Prostate gland (tissue), 2 donors: ENCODE data around the gene C1orf105. TPM values are rescaled to one million over a fixed set of nuclear protein-coding genes. Genes with fewer than 3 reads are reported as not detected.

Experiments used
- DNase-seq: peaks from one replicate; pipeline ENCODE4 v3.0.0-alpha.2; 2019; ENCODE audit warnings: low spot score
- H3K27ac ChIP-seq, 2 donors: fragments of 200-600 bp; sonication (generic); 2 replicates each; pipeline ENCODE4 v1.5.1; 2017 to 2019
- H3K27me3 ChIP-seq: fragments of 200-600 bp; sonication (generic); replicated peaks from 2 replicates; pipeline ENCODE4 v1.5.1; 2019; ENCODE audit not compliant: insufficient read depth
- H3K36me3 ChIP-seq, 2 donors: fragments of 200-600 bp; sonication (generic); 1 replicate in 1 of 2; 2 replicates in 1 of 2; pipeline versions ENCODE4 v1.5.1 to v1.8.1; 2017 to 2019
- H3K4me1 ChIP-seq: fragments of 200-600 bp; sonication (generic); replicated peaks from 2 replicates; pipeline ENCODE4 v1.5.1; 2019
- H3K4me3 ChIP-seq, 2 donors: fragments of 200-600 bp; sonication (generic); 2 replicates each; pipeline ENCODE4 v1.5.1; 2017 to 2019
- H3K9me3 ChIP-seq: fragments of 200-600 bp; sonication (generic); 2 replicates; pipeline ENCODE4 v1.5.1; 2017
- POLR2A ChIP-seq: fragments of 450-650 bp; IDR thresholded peaks from one replicate; pipeline ENCODE4 v1.6.1; 2016; ENCODE audit warnings: antibody characterized with exemption, mild to moderate bottlenecking
- POLR2AphosphoS5 ChIP-seq: sonication (generic); formaldehyde crosslinking; IDR thresholded peaks from one replicate; pipeline ENCODE4 v1.6.1; 2017; ENCODE audit warnings: antibody characterized with exemption
- WGBS: methylation state at CpG from one replicate; pipeline ENCODE4 v1.1.5; 2018; 5-methylcytosine and 5-hydroxymethylcytosine counted together
- intact Hi-C: fragments of 100-400 bp; cut with DNase I; formaldehyde crosslinking; loops from one replicate; pipeline ENCODE4 v1.14.2; 2022
- total RNA-seq, 2 donors: library from RNA; depleted of rRNA; stranded (reverse); fragments of >200 nt; gene quantifications; one replicate each; pipeline ENCODE4 v1.1.0, GENCODE V29; 2016
- TF ChIP-seq, protein P1 (sequence below), 4 experiments: fragments of 200-600 bp in 2 of 4; fragments of 450-650 bp in 2 of 4; sonication (generic) in 2 of 4; IDR thresholded peaks; 1 replicate in 3 of 4; 2 replicates in 1 of 4; pipeline ENCODE4 v1.5.1; 2016 to 2019; ENCODE audit warnings: antibody characterized with exemption in 4 of 4, mild to moderate bottlenecking in 2 of 4, moderate library complexity in 2 of 4

The C1orf105 gene
- total RNA-seq, 2 donors from 2014 or later: 0.36 to 1.4 TPM

DNA sequence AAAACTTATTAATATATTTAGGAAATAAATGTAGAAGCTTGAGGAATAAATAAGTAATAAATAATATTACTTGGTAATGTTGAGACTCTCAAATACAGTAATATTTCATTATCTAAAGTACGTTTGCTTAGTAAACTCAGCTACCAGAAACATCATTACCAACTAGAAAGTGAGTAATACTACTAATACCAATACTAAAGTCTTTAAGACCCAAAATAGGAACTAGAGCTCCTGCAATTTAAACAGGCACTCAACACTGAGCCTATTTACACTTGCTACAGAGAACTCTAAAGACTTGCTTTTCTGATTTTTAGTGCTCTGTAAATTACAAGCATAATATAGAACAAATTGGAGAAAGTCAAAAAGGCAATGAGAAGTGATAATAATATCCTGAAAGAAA is 13.5 kb upstream of the C1orf105 start:
- H3K36me3 ChIP-seq: no peaks in the 10 kb centered on the region
- no peak overlapping the region for H3K4me3 ChIP-seq
- WGBS: 100% methylated on average over 1 of the region's 1 CpG
- H3K27me3 ChIP-seq: no peaks in the 10 kb centered on the region
- no peak for DNase-seq
- H3K27ac ChIP-seq: no peak overlapping the region
- TF ChIP-seq POLR2A (no peak), POLR2AphosphoS5 (no peak)
- TF ChIP-seq, protein P1, sequence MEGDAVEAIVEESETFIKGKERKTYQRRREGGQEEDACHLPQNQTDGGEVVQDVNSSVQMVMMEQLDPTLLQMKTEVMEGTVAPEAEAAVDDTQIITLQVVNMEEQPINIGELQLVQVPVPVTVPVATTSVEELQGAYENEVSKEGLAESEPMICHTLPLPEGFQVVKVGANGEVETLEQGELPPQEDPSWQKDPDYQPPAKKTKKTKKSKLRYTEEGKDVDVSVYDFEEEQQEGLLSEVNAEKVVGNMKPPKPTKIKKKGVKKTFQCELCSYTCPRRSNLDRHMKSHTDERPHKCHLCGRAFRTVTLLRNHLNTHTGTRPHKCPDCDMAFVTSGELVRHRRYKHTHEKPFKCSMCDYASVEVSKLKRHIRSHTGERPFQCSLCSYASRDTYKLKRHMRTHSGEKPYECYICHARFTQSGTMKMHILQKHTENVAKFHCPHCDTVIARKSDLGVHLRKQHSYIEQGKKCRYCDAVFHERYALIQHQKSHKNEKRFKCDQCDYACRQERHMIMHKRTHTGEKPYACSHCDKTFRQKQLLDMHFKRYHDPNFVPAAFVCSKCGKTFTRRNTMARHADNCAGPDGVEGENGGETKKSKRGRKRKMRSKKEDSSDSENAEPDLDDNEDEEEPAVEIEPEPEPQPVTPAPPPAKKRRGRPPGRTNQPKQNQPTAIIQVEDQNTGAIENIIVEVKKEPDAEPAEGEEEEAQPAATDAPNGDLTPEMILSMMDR (IDR thresholded peaks at IDR 0.05): no peak
- no peaks in the 10 kb centered on the region for H3K4me1 ChIP-seq
- H3K9me3 ChIP-seq: no peaks in the 10 kb centered on the region
- intact Hi-C loops: no loop called here

DNA sequence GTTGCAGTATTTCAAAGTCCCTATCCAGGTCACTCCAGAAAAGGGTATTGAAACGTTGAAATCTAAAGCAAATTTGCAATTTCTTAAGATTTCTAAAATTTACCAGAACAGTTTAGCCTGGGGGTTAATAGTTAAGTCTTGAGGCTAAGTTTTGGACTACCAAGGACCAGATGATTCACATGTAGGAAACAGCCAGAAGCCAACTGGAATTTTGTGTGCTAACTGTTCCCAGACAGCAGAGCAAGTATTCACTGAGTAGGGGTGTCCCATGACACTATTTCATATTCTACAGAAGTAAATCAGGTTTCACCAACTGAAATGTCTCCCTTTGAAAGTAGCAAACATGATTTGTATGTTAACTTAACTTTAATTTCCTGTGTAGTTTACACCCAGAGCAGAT is 11.5 kb upstream of the C1orf105 start:
- intact Hi-C loops: no loop called here
- no peaks in the 10 kb centered on the region for H3K36me3 ChIP-seq
- H3K4me3 ChIP-seq: no peak overlapping the region
- no peak overlapping the region for H3K27ac ChIP-seq
- no peak for DNase-seq
- H3K4me1 ChIP-seq: no peaks in the 10 kb centered on the region
- 88% methylated on average over 1 of the region's 1 CpG for WGBS
- no peaks in the 10 kb centered on the region for H3K27me3 ChIP-seq
- no peaks in the 10 kb centered on the region for H3K9me3 ChIP-seq
- TF ChIP-seq POLR2A (no peak), POLR2AphosphoS5 (no peak)
- TF ChIP-seq, protein P1 (IDR thresholded peaks at IDR 0.05): no peak

DNA sequence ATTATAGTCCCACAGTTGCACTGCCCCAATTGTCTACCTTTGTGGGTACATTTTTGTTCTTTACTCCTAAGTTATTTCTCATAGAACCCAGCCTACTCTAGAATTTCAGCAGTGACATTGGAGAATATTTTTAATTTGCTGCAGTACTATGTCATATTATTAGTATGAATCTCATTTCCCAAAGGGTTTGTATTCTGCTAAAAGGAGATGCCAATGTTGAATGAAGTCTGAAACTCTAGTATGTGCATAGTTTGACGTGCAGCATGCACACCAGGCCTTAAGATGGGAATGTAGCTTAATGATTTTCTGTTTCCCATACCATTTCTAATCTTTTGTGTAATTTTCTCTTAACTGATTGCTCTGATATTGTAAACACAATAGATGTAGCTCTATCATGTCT is 10.5 kb upstream of the C1orf105 start:
- H3K4me1 ChIP-seq: no peaks in the 10 kb centered on the region
- TF ChIP-seq POLR2A: no peak
- TF ChIP-seq POLR2AphosphoS5: no peak
- TF ChIP-seq, protein P1 (IDR thresholded peaks at IDR 0.05): no peak
- DNase-seq: no peak
- WGBS: 87% methylated on average over 1 of the region's 1 CpG
- intact Hi-C loops: no loop called here
- H3K27me3 ChIP-seq: no peaks in the 10 kb centered on the region
- no peaks in the 10 kb centered on the region for H3K9me3 ChIP-seq
- H3K27ac ChIP-seq: no peak overlapping the region
- H3K36me3 ChIP-seq: no peaks in the 10 kb centered on the region
- no peak overlapping the region for H3K4me3 ChIP-seq

DNA sequence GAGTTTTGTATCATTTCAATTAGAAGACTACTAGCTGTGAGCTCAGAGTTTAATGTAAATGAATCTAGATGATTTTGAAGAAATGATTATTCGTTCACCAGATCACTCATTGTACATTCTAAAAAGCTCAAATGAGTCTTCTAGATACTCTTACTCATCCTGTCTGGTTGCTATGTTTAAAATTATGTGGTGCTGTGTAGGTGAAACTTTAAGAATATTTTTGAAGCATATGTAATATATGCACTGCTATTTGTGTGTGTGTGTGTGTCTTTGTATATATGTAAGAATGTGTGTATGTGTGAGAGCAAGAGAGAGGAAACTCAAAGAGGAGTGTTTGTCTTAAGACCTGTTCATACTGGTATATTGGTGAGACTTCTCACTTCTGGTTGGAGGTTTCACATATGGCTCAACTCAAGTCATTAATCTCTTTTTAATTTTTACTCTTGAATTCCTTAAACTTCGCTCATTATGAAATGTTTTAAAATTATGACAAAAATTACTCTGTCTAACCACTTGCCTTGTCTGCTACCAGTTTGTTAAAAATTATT is 8.6 kb upstream of the C1orf105 start:
- Histone ChIP-seq H3K27me3 (no peaks in the 10 kb centered on the region), H3K27ac (no peak overlapping the region), H3K4me3 (no peak overlapping the region), H3K9me3 (no peaks in the 10 kb centered on the region), H3K4me1 (no peaks in the 10 kb centered on the region), H3K36me3 (no peaks in the 10 kb centered on the region)
- WGBS: 97% methylated on average over 2 of the region's 2 CpGs
- no peak for TF ChIP-seq POLR2A
- TF ChIP-seq, protein P1 (IDR thresholded peaks at IDR 0.05): no peak
- no peak for TF ChIP-seq POLR2AphosphoS5
- intact Hi-C loops: no loop called here
- DNase-seq: no peak

DNA sequence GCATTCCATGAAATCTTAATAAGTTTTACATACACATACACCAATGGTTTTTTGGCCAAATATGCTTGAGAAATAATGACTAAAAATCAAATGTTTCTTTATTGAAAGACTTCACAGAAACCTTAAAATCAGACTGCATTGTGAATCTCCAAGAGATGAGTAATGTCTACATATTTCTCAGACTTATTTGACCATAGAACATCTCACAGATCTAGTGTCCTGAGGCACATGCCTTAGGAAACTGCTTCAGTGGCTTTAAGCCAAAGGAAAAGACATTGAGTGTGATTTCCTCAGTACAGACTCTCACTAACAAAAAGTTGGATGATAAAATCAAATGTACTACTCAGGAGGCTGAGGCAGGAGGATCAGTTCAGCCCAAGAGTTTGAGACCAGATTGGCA is 6.2 kb upstream of the C1orf105 start:
- intact Hi-C loops: no loop called here
- Histone ChIP-seq H3K4me3 (no peak overlapping the region), H3K9me3 (no peaks in the 10 kb centered on the region), H3K27ac (no peak overlapping the region), H3K4me1 (no peaks in the 10 kb centered on the region), H3K36me3 (no peaks in the 10 kb centered on the region), H3K27me3 (no peaks in the 10 kb centered on the region)
- no peak for DNase-seq
- TF ChIP-seq, protein P1 (IDR thresholded peaks at IDR 0.05): no peak
- TF ChIP-seq POLR2A: no peak
- no peak for TF ChIP-seq POLR2AphosphoS5
